VCaP (cell line): Measurements from ENCODE around the gene RETREG1.

Source experiments
- H3K27ac ChIP-seq: fragments of 450-650 bp; 2 replicates; pipeline ENCODE4 v1.5.1; 2017
- CTCF ChIP-seq: fragments of 450-650 bp; conservative IDR thresholded peaks from 2 replicates; pipeline ENCODE4 v1.5.1; 2017; ENCODE audit warnings: mild to moderate bottlenecking, moderate library complexity

RETREG1 gene

DNA sequence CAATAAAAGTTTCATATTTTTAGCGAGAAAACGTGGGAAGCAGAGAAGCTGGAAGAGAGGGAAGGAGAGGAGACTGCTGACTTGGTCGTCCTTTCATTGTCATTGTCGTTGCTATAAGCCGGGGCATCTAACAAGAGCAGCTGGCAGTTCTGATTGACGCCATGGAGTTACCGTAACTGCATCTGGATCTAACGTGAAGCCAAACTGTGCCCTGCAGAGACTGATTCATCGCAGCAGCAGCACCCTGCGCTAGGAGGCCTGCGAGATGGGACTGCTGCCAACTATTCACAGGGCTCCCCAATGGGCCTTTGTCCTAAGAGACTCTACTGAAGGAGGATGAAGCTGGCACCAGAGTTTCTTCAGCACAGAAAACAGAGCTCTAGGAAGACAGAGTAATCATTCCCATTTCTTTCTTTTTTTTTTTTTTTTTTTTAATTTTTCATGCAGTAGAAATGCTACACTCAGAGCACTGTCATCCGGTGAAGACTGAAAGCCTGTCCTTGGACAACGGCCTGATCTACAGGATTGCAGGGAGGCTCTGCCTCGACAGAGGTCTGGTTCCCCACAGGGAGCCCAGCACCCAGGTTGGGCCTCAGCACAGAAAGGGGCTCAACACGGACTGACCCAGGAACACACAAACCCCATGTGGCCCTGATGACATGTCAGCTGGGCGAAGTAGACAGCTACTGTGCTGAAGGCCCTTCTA lies 47.8 kb downstream of the RETREG1 start:
- TF ChIP-seq CTCF: no peak
- H3K27ac ChIP-seq: no peak overlapping the region

GRCh38 chr5:16567365-16567764 lies 49.4 kb downstream of the RETREG1 start:
- H3K27ac ChIP-seq: no peak overlapping the region
- TF ChIP-seq CTCF: no peak

- H3K27ac ChIP-seq: no peak overlapping the region
- no peak for TF ChIP-seq CTCF
These were observed 51.7 kb downstream of the RETREG1 start for GRCh38 chr5:16565118-16565517.

DNA sequence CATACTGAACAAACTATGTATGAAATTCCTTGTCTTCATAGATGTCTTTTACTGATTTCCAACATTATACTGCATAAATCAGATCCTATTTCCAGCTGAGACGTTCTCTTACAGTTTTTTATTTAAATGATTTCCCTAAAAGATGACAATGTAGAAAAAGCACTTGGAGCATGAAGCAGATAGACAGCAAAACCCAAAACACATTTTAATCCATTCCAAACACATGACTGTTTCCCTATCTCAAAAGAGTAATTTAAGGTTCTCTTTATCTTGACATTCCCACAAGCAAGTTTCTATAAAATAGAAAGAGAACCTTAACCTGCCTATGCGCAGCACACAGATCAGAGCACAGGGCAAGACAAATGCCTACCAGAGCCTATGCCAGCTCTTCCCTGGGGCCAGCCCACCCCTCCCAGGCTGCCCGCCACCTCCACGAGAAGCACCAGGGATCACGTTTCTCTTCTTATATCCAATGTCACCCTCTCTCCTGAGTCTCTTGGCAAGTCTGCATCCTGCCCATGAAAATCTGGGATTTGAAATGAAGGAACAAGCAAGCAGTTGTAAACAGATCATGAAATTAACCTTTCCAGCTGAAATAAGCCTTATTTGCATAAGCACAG lies 52.4 kb downstream of the RETREG1 start:
- no peak for TF ChIP-seq CTCF
- no peak overlapping the region for H3K27ac ChIP-seq

DNA sequence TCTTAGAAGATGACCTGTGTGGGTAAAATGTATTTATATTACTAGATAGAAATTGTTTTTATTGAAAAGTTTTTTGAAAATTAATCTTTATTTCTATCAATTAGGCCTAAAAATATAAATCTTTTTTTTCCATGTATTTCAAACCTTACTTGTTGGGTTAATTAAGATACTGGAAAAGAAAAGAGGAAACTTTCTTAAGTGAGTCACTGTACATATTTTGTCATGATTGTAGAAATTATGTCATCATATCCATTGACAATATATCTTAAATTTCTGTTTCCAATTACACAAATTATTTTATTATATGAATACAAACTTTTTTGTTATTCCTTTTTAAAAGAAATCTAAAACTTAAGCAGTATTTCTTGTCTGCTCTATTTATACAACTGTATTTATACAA lies 53.1 kb downstream of the RETREG1 start:
- TF ChIP-seq CTCF: no peak
- no peak overlapping the region for H3K27ac ChIP-seq

GRCh38 chr5:16561660-16562059 lies 55.1 kb downstream of the RETREG1 start:
- no peak overlapping the region for H3K27ac ChIP-seq
- TF ChIP-seq CTCF: no peak

DNA sequence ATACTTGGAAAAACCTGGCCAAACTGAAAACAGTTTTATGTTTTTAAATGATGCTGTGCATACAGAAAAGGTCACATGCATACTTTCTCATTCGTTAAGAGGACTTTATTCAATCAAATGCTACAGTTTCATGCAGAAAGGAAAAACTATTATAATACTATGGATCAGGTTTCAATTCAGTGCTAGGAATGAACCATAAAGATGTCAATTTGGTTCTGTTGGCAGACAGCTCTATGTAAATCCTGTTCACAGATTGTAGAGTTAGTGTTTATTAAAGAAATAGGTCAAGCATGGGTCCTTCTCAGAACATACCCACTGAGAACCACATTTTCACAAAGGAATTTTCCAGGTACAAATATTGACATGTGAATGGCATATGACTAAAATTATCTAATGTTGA lies 57.1 kb downstream of the RETREG1 start:
- H3K27ac ChIP-seq: no peak overlapping the region
- TF ChIP-seq CTCF: no peak
